NCI-H1930 (cell line): ENCODE results near the gene EPS8L1.
"Not testable (repeated sequence)": the region's sequence is repeated elsewhere in the genome, so short reads cannot be mapped to it uniquely, and the experiment has no call there.

ENCODE experiments used
- DNase-seq, 2 experiments: peaks; one replicate each; lab custom pipeline; 2025; lab: John Stamatoyannopoulos, UW

EPS8L1 gene

GRCh38 chr19:55094456-55095259, 19.0 kb downstream of the EPS8L1 start:
- DNase-seq = no peak

GRCh38 chr19:55095260-55096060, 19.8 kb downstream of the EPS8L1 start:
- DNase-seq = no peak

GRCh38 chr19:55096061-55096701, 20.5 kb downstream of the EPS8L1 start:
- no peak for DNase-seq

GRCh38 chr19:55097864-55098715, 22.4 kb downstream of the EPS8L1 start:
- no peak for DNase-seq

- no peak for DNase-seq
Measured at GRCh38 chr19:55098716-55099556, 23.3 kb downstream of the EPS8L1 start.

GRCh38 chr19:55099557-55100506, 24.2 kb downstream of the EPS8L1 start:
- DNase-seq = no peak

GRCh38 chr19:55101261-55101660, 25.6 kb downstream of the EPS8L1 start:
- DNase-seq = no peak

GRCh38 chr19:55103190-55103589, 27.5 kb downstream of the EPS8L1 start:
- DNase-seq = no peak

GRCh38 chr19:55105237-55105636, 29.6 kb downstream of the EPS8L1 start:
- DNase-seq = no peak

- DNase-seq = no peak
Measured at GRCh38 chr19:55106591-55106990, 30.9 kb downstream of the EPS8L1 start.

GRCh38 chr19:55107252-55107651, 31.6 kb downstream of the EPS8L1 start:
- not testable (repeated sequence) for DNase-seq

- no peak for DNase-seq
Measured at GRCh38 chr19:55109527-55110291, 34.0 kb downstream of the EPS8L1 start.

- no peak for DNase-seq
Measured at GRCh38 chr19:55111238-55111831, 35.7 kb downstream of the EPS8L1 start.

GRCh38 chr19:55112246-55112776, 36.6 kb downstream of the EPS8L1 start:
- no peak for DNase-seq

- no peak for DNase-seq
Measured at GRCh38 chr19:55112777-55113569, 37.3 kb downstream of the EPS8L1 start.

- DNase-seq = no peak
Measured at GRCh38 chr19:55113570-55114039, 37.9 kb downstream of the EPS8L1 start.

- DNase-seq = no peak
Measured at GRCh38 chr19:55114566-55115145, 39.0 kb downstream of the EPS8L1 start.
